GM06990 (cell line): ENCODE measurements around the gene SRPX.

Experiments used
- DNase-seq: peaks from one replicate; pipeline ENCODE4 v3.0.0-alpha.2; 2011; ENCODE audit not compliant: insufficient read length; ENCODE audit errors: extremely low read depth
- H3K27me3 ChIP-seq: replicated peaks from 2 replicates; pipeline ENCODE4 v1.6.0; 2011; ENCODE audit warnings: low read length; ENCODE audit not compliant: control insufficient read depth, insufficient read depth
- H3K36me3 ChIP-seq: 2 replicates; pipeline ENCODE4 v1.5.1; 2011; ENCODE audit warnings: low read length; ENCODE audit not compliant: control insufficient read depth, insufficient read depth
- H3K4me3 ChIP-seq: replicated peaks from 2 replicates; pipeline ENCODE4 v1.5.1; 2011; ENCODE audit warnings: low read depth, mild to moderate bottlenecking, control low read depth, low read length
- TF ChIP-seq, protein P1 (sequence below): IDR thresholded peaks from 2 replicates; pipeline ENCODE4 v1.5.1; 2011; ENCODE audit warnings: low read length, control low read depth, mild to moderate bottlenecking, inconsistent platforms; ENCODE audit not compliant: insufficient read depth, poor library complexity, severe bottlenecking

The SRPX gene

GRCh38 chrX:38249965-38250364 is 29.3 kb upstream of the SRPX start:
- H3K36me3 ChIP-seq: no peaks in the 10 kb centered on the region
- H3K27me3 ChIP-seq: no peaks in the 10 kb centered on the region
- no peak overlapping the region for H3K4me3 ChIP-seq
- no peak for DNase-seq
- TF ChIP-seq, protein P1, sequence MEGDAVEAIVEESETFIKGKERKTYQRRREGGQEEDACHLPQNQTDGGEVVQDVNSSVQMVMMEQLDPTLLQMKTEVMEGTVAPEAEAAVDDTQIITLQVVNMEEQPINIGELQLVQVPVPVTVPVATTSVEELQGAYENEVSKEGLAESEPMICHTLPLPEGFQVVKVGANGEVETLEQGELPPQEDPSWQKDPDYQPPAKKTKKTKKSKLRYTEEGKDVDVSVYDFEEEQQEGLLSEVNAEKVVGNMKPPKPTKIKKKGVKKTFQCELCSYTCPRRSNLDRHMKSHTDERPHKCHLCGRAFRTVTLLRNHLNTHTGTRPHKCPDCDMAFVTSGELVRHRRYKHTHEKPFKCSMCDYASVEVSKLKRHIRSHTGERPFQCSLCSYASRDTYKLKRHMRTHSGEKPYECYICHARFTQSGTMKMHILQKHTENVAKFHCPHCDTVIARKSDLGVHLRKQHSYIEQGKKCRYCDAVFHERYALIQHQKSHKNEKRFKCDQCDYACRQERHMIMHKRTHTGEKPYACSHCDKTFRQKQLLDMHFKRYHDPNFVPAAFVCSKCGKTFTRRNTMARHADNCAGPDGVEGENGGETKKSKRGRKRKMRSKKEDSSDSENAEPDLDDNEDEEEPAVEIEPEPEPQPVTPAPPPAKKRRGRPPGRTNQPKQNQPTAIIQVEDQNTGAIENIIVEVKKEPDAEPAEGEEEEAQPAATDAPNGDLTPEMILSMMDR: no peak

- Histone ChIP-seq H3K27me3 (no peaks in the 10 kb centered on the region), H3K36me3 (no peaks in the 10 kb centered on the region), H3K4me3 (no peak overlapping the region)
- DNase-seq: no peak
- TF ChIP-seq, protein P1: no peak
Observed at GRCh38 chrX:38247051-38247450, 26.4 kb upstream of the SRPX start.

GRCh38 chrX:38240541-38240940 is 19.9 kb upstream of the SRPX start:
- DNase-seq: no peak
- Histone ChIP-seq H3K27me3 (no peaks in the 10 kb centered on the region), H3K36me3 (no peaks in the 10 kb centered on the region), H3K4me3 (no peak overlapping the region)
- TF ChIP-seq, protein P1: no peak

GRCh38 chrX:38236901-38237615 is 16.4 kb upstream of the SRPX start:
- TF ChIP-seq, protein P1: no peak
- H3K36me3 ChIP-seq: no peaks in the 10 kb centered on the region
- H3K4me3 ChIP-seq: no peak overlapping the region
- H3K27me3 ChIP-seq: no peaks in the 10 kb centered on the region
- DNase-seq: no peak

DNA sequence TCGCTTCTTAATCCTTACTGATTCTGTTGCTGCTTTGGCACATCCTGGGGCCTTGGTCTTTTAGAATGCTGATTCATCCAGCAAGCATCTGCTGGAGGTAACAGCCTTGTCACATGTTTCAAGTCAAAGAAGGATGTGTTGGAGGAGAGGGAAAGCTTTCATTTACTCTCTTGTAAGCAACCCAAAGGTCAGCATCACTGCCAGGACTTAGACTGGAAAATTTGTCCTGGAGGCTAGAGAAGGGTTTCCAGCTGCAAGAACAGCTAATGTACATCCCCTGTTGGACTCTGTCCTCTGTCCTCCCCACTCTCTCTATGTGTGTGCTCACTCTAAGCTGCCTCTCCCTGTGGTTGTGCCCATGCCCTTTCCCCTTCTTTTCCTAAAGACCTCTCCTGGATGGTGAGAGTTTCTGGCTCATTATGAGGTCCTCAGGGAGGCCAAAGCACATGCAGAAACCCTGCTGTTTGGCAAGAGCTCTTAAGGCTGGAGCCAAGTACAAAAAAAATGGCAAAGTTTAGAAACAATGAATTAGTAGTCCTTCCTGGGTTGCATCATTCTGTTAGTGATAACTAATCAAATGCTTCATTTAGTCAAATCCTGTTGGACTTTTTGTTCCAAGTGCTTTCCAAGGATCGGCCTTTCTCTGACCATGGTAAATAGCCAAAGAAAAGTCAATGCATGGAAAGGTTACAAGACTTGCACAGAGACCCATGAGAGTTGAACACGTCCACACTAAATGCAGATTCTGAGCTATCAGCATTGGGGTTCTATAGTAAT is 13.4 kb upstream of the SRPX start:
- Histone ChIP-seq H3K27me3 (no peaks in the 10 kb centered on the region), H3K4me3 (no peak overlapping the region), H3K36me3 (no peaks in the 10 kb centered on the region)
- TF ChIP-seq, protein P1: no peak
- no peak for DNase-seq
